ENCODE results near the gene EPHA3.

EPHA3 gene

DNA sequence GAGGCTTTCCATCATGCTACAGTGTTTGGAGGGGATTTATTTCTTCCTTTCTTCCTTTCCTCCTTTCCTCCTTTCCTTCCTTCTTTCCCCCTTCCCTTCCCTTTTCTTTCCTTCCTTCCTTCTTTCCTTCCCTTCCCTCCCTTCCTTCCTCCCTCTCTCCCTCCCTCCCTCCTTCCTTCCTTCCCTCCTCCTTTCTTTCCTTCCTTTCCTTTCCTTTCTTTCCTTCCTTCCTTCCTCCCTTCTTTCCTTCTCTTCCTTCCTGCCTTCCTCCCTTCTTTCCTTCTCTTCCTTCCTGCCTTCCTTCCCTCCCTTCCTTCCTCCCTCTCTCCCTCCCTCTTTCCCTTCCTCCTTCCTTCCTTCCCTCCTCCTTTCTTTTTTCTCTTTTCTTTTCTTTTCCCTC is 127.2 kb downstream of the EPHA3 start:
- Mint-ChIP-seq H3K36me3 (no peaks in the 10 kb centered on the region), H3K27me3 (no peaks in the 10 kb centered on the region), H3K4me3 (no peak overlapping the region), H3K27ac (no peak overlapping the region), H3K4me1 (ENCODE audit: low read depth) (no peaks in the 10 kb centered on the region), H3K9me3 (ENCODE audit: low read depth) (no peaks in the 10 kb centered on the region)

DNA sequence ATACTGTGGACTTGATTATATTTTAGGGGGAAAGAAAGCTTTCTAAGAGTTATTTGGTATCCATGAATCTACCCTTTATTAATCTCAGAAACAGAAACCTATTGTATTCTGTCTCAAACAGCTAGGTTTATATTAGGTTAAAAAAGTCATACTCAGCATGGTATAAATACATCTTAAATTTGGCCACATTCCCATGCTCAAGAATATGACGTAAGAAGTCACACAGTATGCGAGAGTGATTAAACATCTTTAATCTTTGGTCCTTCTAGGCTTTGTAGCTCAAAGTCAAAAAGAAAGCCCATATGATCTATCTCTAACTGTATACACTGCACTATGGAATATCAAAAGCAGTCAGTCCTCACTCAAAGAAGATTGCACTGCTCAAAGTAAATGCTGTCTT is 131.4 kb downstream of the EPHA3 start:
- Mint-ChIP-seq H3K27me3 (no peaks in the 10 kb centered on the region), H3K9me3 (ENCODE audit: low read depth) (peaks cover 3% of the 10 kb centered on the region), H3K27ac (no peak overlapping the region), H3K4me3 (no peak overlapping the region), H3K4me1 (ENCODE audit: low read depth) (no peaks in the 10 kb centered on the region), H3K36me3 (no peaks in the 10 kb centered on the region)

GRCh38 chr3:89239774-89240173 is 132.4 kb downstream of the EPHA3 start:
- Mint-ChIP-seq H3K4me1 (ENCODE audit: low read depth) (no peaks in the 10 kb centered on the region), H3K36me3 (no peaks in the 10 kb centered on the region), H3K9me3 (ENCODE audit: low read depth) (peaks cover 3% of the 10 kb centered on the region), H3K27ac (no peak overlapping the region), H3K27me3 (no peaks in the 10 kb centered on the region), H3K4me3 (no peak overlapping the region)

GRCh38 chr3:89245612-89246011 is 138.2 kb downstream of the EPHA3 start:
- H3K36me3 Mint-ChIP-seq, result no peaks in the 10 kb centered on the region
- H3K27me3 Mint-ChIP-seq, result no peaks in the 10 kb centered on the region
- H3K9me3 Mint-ChIP-seq (ENCODE audit: low read depth), result peaks cover 12% of the 10 kb centered on the region
- no peaks in the 10 kb centered on the region for H3K4me1 Mint-ChIP-seq (ENCODE audit: low read depth)
- no peak overlapping the region for H3K4me3 Mint-ChIP-seq
- H3K27ac Mint-ChIP-seq, result no peak overlapping the region

GRCh38 chr3:89246326-89246725 is 138.9 kb downstream of the EPHA3 start:
- Mint-ChIP-seq H3K4me1 (ENCODE audit: low read depth) (no peaks in the 10 kb centered on the region), H3K27me3 (no peaks in the 10 kb centered on the region), H3K36me3 (no peaks in the 10 kb centered on the region), H3K9me3 (ENCODE audit: low read depth) (peaks cover 12% of the 10 kb centered on the region), H3K4me3 (no peak overlapping the region), H3K27ac (no peak overlapping the region)

- H3K27me3 Mint-ChIP-seq, result no peaks in the 10 kb centered on the region
- no peaks in the 10 kb centered on the region for H3K4me1 Mint-ChIP-seq (ENCODE audit: low read depth)
- H3K36me3 Mint-ChIP-seq, result no peaks in the 10 kb centered on the region
- H3K4me3 Mint-ChIP-seq, result no peak overlapping the region
- no peak overlapping the region for H3K27ac Mint-ChIP-seq
- H3K9me3 Mint-ChIP-seq (ENCODE audit: low read depth), result peaks cover 11% of the 10 kb centered on the region
Observed at GRCh38 chr3:89250742-89251141, 143.3 kb downstream of the EPHA3 start.

GRCh38 chr3:89252016-89252415 is 144.6 kb downstream of the EPHA3 start:
- peaks cover 12% of the 10 kb centered on the region for H3K9me3 Mint-ChIP-seq (ENCODE audit: low read depth)
- H3K36me3 Mint-ChIP-seq, result no peaks in the 10 kb centered on the region
- no peaks in the 10 kb centered on the region for H3K4me1 Mint-ChIP-seq (ENCODE audit: low read depth)
- H3K27ac Mint-ChIP-seq, result no peak overlapping the region
- no peaks in the 10 kb centered on the region for H3K27me3 Mint-ChIP-seq
- H3K4me3 Mint-ChIP-seq, result no peak overlapping the region

- Mint-ChIP-seq H3K9me3 (ENCODE audit: low read depth) (peaks cover 10% of the 10 kb centered on the region), H3K4me3 (no peak overlapping the region), H3K36me3 (no peaks in the 10 kb centered on the region), H3K27me3 (no peaks in the 10 kb centered on the region), H3K27ac (no peak overlapping the region), H3K4me1 (ENCODE audit: low read depth) (no peaks in the 10 kb centered on the region)
Observed at GRCh38 chr3:89252860-89253259, 145.4 kb downstream of the EPHA3 start.

GRCh38 chr3:89256395-89256794 is 149.0 kb downstream of the EPHA3 start:
- Mint-ChIP-seq H3K9me3 (ENCODE audit: low read depth) (peaks cover 9% of the 10 kb centered on the region), H3K4me1 (ENCODE audit: low read depth) (no peaks in the 10 kb centered on the region), H3K27ac (no peak overlapping the region), H3K36me3 (no peaks in the 10 kb centered on the region), H3K27me3 (no peaks in the 10 kb centered on the region), H3K4me3 (no peak overlapping the region)

DNA sequence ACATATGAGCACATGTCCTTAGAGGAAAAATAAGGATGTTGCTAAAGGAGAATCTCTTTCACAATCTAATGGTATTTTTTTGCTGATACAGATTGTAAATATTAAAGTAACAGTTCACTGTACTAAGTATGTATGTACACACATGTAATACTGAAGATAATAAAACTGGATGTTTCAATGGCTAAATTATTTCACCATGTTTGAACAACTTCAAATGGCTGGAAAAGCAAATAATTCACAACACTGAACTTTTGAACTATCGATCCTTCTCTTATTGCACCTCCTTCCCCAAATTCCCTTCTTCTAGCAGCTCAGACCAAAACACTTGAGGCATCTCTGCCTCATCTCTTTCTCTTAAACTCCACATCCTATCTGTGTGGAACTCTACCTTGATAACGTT is 149.5 kb downstream of the EPHA3 start:
- H3K27ac Mint-ChIP-seq, result no peak overlapping the region
- no peak overlapping the region for H3K4me3 Mint-ChIP-seq
- no peaks in the 10 kb centered on the region for H3K4me1 Mint-ChIP-seq (ENCODE audit: low read depth)
- peaks cover 9% of the 10 kb centered on the region for H3K9me3 Mint-ChIP-seq (ENCODE audit: low read depth)
- H3K27me3 Mint-ChIP-seq, result no peaks in the 10 kb centered on the region
- no peaks in the 10 kb centered on the region for H3K36me3 Mint-ChIP-seq

DNA sequence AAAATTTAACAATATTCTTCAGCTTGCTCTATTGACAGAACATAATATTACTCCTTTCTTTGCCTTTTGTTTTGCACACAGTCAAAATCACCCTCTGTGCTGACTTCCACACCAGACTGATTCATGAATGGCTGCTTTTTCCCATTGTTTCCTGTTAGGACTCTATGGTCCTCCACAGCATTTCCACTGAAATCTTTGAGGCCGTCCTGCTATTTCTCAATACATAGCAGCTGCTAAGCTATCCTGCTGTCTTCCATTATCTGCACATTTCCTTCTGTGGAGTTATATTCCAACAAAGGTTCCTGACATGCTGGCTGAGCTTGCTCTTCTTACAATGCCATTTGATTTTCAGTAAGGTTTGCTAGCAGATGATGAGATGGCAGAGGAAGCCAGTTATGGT is 153.3 kb downstream of the EPHA3 start:
- Mint-ChIP-seq H3K27ac (no peak overlapping the region), H3K27me3 (no peaks in the 10 kb centered on the region), H3K36me3 (no peaks in the 10 kb centered on the region), H3K4me3 (no peak overlapping the region), H3K9me3 (ENCODE audit: low read depth) (peaks cover 10% of the 10 kb centered on the region), H3K4me1 (ENCODE audit: low read depth) (no peaks in the 10 kb centered on the region)

GRCh38 chr3:89261673-89262072 is 154.3 kb downstream of the EPHA3 start:
- Mint-ChIP-seq H3K27me3 (no peaks in the 10 kb centered on the region), H3K27ac (no peak overlapping the region), H3K36me3 (no peaks in the 10 kb centered on the region), H3K9me3 (ENCODE audit: low read depth) (peaks cover 10% of the 10 kb centered on the region), H3K4me1 (ENCODE audit: low read depth) (no peaks in the 10 kb centered on the region), H3K4me3 (no peak overlapping the region)

GRCh38 chr3:89262309-89262929 is 155.0 kb downstream of the EPHA3 start:
- Mint-ChIP-seq H3K27ac (no peak overlapping the region), H3K4me3 (no peak overlapping the region), H3K27me3 (no peaks in the 10 kb centered on the region), H3K4me1 (ENCODE audit: low read depth) (no peaks in the 10 kb centered on the region), H3K36me3 (no peaks in the 10 kb centered on the region), H3K9me3 (ENCODE audit: low read depth) (peaks cover 6% of the 10 kb centered on the region)

DNA sequence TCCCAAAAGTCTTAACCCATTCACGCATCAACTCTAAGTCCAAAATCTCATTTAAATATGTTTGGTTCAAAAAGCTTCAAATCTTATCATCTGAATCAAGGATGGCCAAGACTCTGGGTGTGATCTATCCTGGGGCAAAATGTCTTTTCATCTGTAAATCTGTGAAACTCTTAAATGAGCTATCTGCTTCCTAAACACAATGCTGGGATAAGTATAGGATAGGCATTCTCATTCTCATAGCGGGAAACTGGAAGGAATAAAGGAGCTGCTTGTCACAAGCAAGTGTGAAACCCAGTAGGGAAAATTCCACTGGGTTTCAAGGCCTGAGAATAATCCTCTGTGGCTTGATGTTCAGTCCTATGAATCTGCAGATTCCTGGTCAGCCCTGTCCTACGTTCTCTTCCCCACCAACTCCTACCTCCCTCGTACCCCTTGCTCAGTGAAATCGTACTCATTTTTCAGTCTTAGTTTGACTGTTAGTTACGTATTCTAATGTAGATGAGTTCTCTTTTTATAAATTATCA is 156.7 kb downstream of the EPHA3 start:
- no peak overlapping the region for H3K4me3 Mint-ChIP-seq
- H3K27ac Mint-ChIP-seq, result no peak overlapping the region
- no peaks in the 10 kb centered on the region for H3K36me3 Mint-ChIP-seq
- H3K9me3 Mint-ChIP-seq (ENCODE audit: low read depth), result peaks cover 5% of the 10 kb centered on the region
- no peaks in the 10 kb centered on the region for H3K4me1 Mint-ChIP-seq (ENCODE audit: low read depth)
- no peaks in the 10 kb centered on the region for H3K27me3 Mint-ChIP-seq

- no peaks in the 10 kb centered on the region for H3K36me3 Mint-ChIP-seq
- peaks cover 4% of the 10 kb centered on the region for H3K9me3 Mint-ChIP-seq (ENCODE audit: low read depth)
- H3K27me3 Mint-ChIP-seq, result no peaks in the 10 kb centered on the region
- no peak overlapping the region for H3K4me3 Mint-ChIP-seq
- H3K4me1 Mint-ChIP-seq (ENCODE audit: low read depth), result no peaks in the 10 kb centered on the region
- no peak overlapping the region for H3K27ac Mint-ChIP-seq
Observed at GRCh38 chr3:89266074-89266473, 158.7 kb downstream of the EPHA3 start.

DNA sequence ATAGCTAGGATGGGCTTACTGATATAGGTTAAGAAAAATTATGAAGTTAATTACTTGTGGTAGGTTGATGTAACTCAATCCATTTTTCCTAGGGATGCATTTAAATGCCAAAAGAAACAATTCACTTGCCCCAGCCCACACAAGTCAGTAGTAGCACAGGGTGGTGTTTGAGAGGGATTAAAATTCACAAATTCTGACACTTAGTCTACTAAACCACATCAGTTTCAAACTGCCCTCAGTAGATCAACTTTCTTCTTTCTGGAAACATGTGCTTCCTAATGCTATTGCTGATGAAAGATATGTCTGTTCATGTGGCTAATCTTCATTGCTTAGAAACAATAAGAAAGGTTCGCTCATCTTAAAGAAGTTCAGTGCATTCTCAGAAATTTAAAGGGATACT is 160.6 kb downstream of the EPHA3 start:
- H3K9me3 Mint-ChIP-seq (ENCODE audit: low read depth), result peaks cover 3% of the 10 kb centered on the region
- no peak overlapping the region for H3K4me3 Mint-ChIP-seq
- no peak overlapping the region for H3K27ac Mint-ChIP-seq
- no peaks in the 10 kb centered on the region for H3K4me1 Mint-ChIP-seq (ENCODE audit: low read depth)
- H3K27me3 Mint-ChIP-seq, result no peaks in the 10 kb centered on the region
- no peaks in the 10 kb centered on the region for H3K36me3 Mint-ChIP-seq

All from activated naive CD8-positive, alpha-beta T cell (primary cell).